WI38 (cell line): ENCODE measurements around the gene STARD3.

ENCODE experiments used
- H3K4me3 ChIP-seq: 2 replicates; pipeline ENCODE4 v1.5.1; 2011; ENCODE audit warnings: low read depth, mild to moderate bottlenecking, control low read depth, low read length
- CTCF ChIP-seq: IDR thresholded peaks from 2 replicates; pipeline ENCODE4 v1.5.1; 2012; ENCODE audit warnings: low read depth, mild to moderate bottlenecking, control low read depth, low read length

STARD3 gene

GRCh38 chr17:39606434-39607056, 30.4 kb upstream of the STARD3 start:
- TF ChIP-seq CTCF, result no peak
- no peak overlapping the region for H3K4me3 ChIP-seq

GRCh38 chr17:39607057-39607850, 29.7 kb upstream of the STARD3 start:
- no peak for TF ChIP-seq CTCF
- H3K4me3 ChIP-seq, result no peak overlapping the region

GRCh38 chr17:39607851-39608130, 29.2 kb upstream of the STARD3 start, which contains the start of gene NEUROD2:
Gene NEUROD2, minus strand, starts transcription at chr17:39607920. Its CDS starts 1,321 bp downstream, at chr17:39606599.
- H3K4me3 ChIP-seq, result no peak within 1 kb of the TSS
- no peak for TF ChIP-seq CTCF

GRCh38 chr17:39608142-39608981, 28.6 kb upstream of the STARD3 start:
- no peak for TF ChIP-seq CTCF

GRCh38 chr17:39609416-39610025, 27.4 kb upstream of the STARD3 start:
- no peak for TF ChIP-seq CTCF
- no peak overlapping the region for H3K4me3 ChIP-seq

More at GRCh38 chr17:39608142-39608981, 28.6 kb upstream of the STARD3 start:
- H3K4me3 ChIP-seq, result no peak overlapping the region

- TF ChIP-seq CTCF, result no peak
Observed at GRCh38 chr17:39611401-39612112, 25.4 kb upstream of the STARD3 start.

More at GRCh38 chr17:39611401-39612112, 25.4 kb upstream of the STARD3 start:
- no peak overlapping the region for H3K4me3 ChIP-seq
